Effector memory CD4-positive, alpha-beta T cell (primary cell): Measurements from ENCODE around the gene ARFGAP1.

Source experiments
- DNase-seq, 3 donors: peaks; one replicate each; pipeline ENCODE4 v3.0.0-alpha.2; 2020
- H3K27ac ChIP-seq: 2 replicates; pipeline ENCODE4 v1.7.0; 2013; ENCODE audit warnings: mild to moderate bottlenecking, low read length, moderate library complexity; ENCODE audit not compliant: insufficient read depth, poor library complexity, severe bottlenecking
- H3K27me3 ChIP-seq: replicated peaks from 2 replicates; pipeline ENCODE4 v1.7.0; 2013; ENCODE audit warnings: mild to moderate bottlenecking, low read length; ENCODE audit not compliant: insufficient read depth, control insufficient read depth, poor library complexity, severe bottlenecking
- H3K36me3 ChIP-seq: 2 replicates; pipeline ENCODE4 v1.7.0; 2013; ENCODE audit warnings: mild to moderate bottlenecking, low read length, moderate library complexity; ENCODE audit not compliant: control insufficient read depth, insufficient read depth
- H3K4me1 ChIP-seq: 2 replicates; pipeline ENCODE4 v1.7.0; 2013; ENCODE audit warnings: low read length, mild to moderate bottlenecking; ENCODE audit not compliant: control insufficient read depth, insufficient read depth, poor library complexity, severe bottlenecking
- H3K4me3 ChIP-seq: 2 replicates; pipeline ENCODE4 v1.7.0; 2013; ENCODE audit warnings: low read length, low read depth, mild to moderate bottlenecking; ENCODE audit not compliant: insufficient read depth, poor library complexity, severe bottlenecking
- H3K9me3 ChIP-seq: 2 replicates; pipeline ENCODE4 v1.7.0; 2013; ENCODE audit warnings: mild to moderate bottlenecking, low read length, moderate library complexity; ENCODE audit not compliant: control insufficient read depth

ARFGAP1 gene

DNA sequence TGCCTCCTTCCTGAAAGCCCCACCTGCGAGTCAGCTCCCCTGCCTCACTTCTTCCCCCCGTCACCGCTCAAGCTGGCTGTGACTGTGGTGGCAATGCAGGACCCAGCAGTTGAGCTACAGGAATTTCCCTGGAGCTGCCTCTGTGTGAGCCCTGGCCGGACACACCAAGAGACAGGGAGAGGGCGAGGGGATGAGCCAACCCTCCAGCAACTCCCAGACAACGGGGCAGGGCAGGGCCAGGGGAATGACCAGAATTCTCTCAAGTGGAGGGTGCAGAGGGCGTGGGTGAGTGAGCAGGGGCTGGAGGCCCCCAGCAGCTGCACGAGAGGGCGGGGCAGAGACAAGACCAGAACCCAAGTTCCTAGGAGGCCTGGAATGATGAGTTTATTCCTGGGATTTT is 4.9 kb upstream of the ARFGAP1 start:
- Histone ChIP-seq H3K9me3 (no peaks in the 10 kb centered on the region), H3K4me3 (no peak overlapping the region), H3K27me3 (no peaks in the 10 kb centered on the region), H3K36me3 (no peaks in the 10 kb centered on the region), H3K4me1 (peaks cover 4% of the 10 kb centered on the region), H3K27ac (no peak overlapping the region)
- no peak for DNase-seq

DNA sequence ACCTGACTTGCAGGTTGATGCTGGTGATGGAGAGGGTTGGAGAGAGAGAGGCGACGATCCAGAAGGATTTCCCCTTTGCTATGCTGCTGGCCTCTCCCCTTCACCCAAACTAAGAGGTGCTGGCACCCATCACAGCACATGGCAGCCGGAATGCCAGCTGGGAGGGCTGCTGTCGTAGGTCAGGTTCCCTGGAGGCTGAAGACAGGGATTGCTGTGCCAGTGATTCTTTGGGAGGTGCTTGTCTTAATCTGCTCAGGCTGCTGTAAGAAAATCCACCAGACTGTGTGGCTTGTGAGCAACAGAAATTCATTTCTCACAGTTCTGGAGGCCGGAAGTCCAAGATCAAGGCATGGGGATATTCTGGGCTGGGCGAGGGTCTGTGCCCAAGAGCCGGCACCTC is 4.4 kb upstream of the ARFGAP1 start:
- no peak for DNase-seq
- H3K36me3 ChIP-seq, result no peaks in the 10 kb centered on the region
- H3K9me3 ChIP-seq, result no peaks in the 10 kb centered on the region
- peaks cover 4% of the 10 kb centered on the region for H3K4me1 ChIP-seq
- H3K4me3 ChIP-seq, result no peak overlapping the region
- no peak overlapping the region for H3K27ac ChIP-seq
- H3K27me3 ChIP-seq, result no peaks in the 10 kb centered on the region

DNA sequence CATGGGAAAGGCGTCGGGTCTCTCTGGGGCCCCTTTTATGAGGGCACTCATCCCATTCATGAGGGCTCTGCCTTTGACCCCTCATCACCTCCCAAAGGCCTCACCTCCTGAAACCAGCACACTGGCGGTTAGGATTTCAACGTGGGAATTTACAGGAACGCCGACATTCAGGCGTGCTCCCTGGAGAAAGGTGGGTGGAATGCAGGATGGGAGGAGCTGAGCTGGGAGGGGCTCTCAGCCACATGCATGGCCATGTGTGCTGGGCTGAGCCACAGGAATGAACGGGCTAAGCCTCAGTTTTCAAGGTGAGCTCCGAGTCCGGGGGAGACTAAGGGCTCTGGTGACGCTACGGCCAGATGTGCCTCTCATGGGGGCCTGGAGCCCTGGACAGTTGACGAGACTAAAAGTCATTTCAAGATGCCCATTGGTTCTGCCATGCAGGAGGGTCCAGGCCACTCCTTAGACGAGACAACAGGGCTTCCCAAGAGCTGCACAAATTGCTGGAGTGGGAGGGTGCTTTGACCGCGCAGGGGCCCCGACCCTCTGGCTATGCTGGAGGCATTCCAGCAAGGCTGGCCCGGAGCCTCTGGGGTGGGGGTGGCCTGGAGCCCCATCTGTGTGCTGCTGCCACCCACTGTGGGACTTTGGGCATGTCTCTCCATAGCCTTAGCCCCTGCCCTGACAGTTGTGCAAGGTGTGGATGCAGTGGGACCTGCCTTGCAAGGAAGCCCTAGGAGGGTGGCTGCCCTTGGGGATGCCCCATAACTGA is 3.8 kb upstream of the ARFGAP1 start:
- no peaks in the 10 kb centered on the region for H3K36me3 ChIP-seq
- DNase-seq, result no peak
- no peaks in the 10 kb centered on the region for H3K27me3 ChIP-seq
- H3K4me1 ChIP-seq, result peaks cover 9% of the 10 kb centered on the region
- H3K4me3 ChIP-seq, result no peak overlapping the region
- H3K9me3 ChIP-seq, result no peaks in the 10 kb centered on the region
- H3K27ac ChIP-seq, result no peak overlapping the region

DNA sequence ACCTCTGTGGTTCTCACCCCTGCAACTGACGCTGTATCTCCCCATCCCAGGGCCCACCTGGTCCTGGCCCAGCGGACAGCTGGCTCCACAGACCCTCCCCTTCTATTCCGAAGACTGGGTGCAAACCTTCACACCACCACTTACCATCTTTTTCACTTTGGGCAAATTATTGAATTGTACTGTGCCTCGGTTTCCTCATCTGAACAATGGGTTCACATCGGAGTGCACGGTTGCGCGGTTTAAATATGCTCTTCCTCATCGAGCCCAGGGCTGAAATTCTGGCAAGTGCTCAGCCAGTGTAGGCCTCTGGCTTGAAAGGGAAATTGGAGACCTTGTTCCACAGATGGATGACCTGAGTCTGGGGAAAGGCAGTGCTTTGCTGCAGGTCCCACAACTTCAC is 2.9 kb upstream of the ARFGAP1 start:
- Histone ChIP-seq H3K4me3 (no peak overlapping the region), H3K27ac (no peak overlapping the region), H3K4me1 (peaks cover 13% of the 10 kb centered on the region), H3K27me3 (no peaks in the 10 kb centered on the region), H3K9me3 (no peaks in the 10 kb centered on the region), H3K36me3 (no peaks in the 10 kb centered on the region)
- DNase-seq, result no peak

DNA sequence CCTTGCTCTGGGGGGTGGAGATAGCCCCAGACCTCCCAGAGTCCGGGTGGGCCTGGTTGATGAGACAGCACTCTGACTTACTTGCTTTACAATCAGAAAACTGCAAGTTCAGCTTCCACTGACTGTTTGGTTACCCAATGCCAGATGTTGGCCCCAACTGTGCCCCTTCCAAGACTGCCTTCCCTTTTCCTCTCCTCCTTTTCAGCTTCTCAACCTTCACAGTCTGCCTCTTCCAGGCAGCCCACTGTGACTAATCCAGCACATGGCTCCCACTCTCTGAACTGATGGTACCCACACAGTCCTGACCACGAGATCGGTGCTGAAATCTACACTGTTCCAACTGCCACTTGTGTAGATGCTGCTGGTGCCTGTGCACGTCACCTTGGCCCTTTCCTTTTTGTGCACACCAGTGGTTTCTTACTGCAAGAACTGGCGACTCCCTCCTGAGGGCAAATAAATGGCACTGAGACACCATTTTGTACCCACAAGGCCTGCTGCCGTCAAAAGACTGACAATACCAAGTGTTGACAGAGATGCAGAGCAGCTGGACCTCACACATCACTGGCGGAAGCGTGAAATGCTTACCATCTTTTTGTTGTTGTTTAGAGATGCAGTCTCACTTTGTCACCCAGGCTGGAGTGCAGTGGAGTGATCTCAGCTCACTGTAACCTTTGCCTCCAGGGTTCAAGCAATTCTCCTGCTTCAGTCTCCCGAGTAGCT is 1.8 kb upstream of the ARFGAP1 start:
- Histone ChIP-seq H3K4me1 (peaks cover 13% of the 10 kb centered on the region), H3K27ac (no peak overlapping the region), H3K4me3 (no peak overlapping the region), H3K9me3 (no peaks in the 10 kb centered on the region), H3K27me3 (no peaks in the 10 kb centered on the region), H3K36me3 (peaks cover 3% of the 10 kb centered on the region)
- no peak for DNase-seq

DNA sequence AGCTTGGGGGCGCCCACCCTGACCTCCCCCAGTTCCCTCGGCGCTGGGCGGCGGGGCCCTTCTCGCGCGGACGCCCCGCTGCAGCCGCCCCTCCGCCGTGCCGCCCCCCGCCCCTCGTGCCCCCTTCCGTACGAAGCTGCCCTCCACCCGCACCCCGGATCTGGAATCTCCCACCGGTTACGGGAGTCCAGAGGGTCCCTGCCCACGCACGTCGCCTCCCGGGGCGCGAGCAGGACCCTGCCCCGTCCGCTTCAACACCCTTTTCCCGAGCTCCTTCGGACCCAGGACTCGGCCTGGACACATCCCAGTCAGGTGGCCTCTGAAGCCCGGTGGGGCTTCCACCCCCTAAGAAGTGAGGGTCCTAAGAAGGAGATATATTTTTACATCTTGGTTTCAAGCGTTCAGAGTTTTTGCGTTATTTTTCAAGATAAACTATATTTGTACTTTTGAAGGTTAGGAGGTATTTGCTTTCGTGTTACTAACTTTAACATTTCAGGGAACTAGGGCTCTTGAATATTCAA is 506 bp downstream of the ARFGAP1 start:
- Histone ChIP-seq H3K27ac (peak overlapping the region; percentile 56), H3K4me1 (peaks cover 13% of the 10 kb centered on the region), H3K36me3 (peaks cover 26% of the 10 kb centered on the region), H3K9me3 (no peaks in the 10 kb centered on the region), H3K27me3 (no peaks in the 10 kb centered on the region), H3K4me3 (peak overlapping the region; percentile 83)
- no peak for DNase-seq

DNA sequence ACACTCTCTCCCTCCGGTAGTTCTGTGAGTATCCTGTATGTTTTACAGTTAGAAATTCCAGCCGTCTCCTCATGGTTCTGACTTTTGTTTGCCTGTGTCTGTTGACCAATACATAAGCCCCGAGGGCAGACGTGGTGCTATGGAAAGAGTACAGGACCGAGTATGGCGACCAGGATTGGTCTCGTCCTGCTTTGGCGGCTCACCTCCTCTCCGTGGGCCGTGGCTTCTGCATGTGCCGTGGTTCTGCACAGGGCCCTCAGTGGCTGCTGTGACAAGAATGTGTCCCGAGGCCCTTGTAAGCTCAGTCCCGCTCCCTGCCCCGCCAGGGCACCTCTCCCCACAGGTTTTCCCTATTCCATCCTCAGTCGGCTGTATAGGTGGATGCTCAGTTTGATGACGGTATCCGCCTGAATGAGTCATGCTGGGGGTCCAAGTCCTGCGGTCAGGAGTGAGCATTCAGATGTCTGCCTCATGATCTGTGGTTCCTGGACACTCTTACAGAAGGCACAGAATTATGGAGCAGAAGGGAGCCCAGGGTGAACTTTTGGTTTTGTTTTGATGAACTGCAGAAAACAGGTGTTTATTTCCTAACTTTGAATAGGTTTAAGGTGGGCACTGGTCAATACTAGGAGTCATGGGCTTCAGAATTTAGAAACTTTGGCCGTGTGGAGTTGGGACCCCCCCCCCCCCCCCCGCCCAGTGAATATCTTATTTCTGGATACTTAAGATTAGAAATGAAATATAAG is 1.2 kb downstream of the ARFGAP1 start:
- Histone ChIP-seq H3K9me3 (no peaks in the 10 kb centered on the region), H3K27me3 (no peaks in the 10 kb centered on the region), H3K27ac (no peak overlapping the region), H3K36me3 (peaks cover 33% of the 10 kb centered on the region), H3K4me3 (peak overlapping the region; percentile 83), H3K4me1 (peaks cover 13% of the 10 kb centered on the region)
- no peak for DNase-seq

DNA sequence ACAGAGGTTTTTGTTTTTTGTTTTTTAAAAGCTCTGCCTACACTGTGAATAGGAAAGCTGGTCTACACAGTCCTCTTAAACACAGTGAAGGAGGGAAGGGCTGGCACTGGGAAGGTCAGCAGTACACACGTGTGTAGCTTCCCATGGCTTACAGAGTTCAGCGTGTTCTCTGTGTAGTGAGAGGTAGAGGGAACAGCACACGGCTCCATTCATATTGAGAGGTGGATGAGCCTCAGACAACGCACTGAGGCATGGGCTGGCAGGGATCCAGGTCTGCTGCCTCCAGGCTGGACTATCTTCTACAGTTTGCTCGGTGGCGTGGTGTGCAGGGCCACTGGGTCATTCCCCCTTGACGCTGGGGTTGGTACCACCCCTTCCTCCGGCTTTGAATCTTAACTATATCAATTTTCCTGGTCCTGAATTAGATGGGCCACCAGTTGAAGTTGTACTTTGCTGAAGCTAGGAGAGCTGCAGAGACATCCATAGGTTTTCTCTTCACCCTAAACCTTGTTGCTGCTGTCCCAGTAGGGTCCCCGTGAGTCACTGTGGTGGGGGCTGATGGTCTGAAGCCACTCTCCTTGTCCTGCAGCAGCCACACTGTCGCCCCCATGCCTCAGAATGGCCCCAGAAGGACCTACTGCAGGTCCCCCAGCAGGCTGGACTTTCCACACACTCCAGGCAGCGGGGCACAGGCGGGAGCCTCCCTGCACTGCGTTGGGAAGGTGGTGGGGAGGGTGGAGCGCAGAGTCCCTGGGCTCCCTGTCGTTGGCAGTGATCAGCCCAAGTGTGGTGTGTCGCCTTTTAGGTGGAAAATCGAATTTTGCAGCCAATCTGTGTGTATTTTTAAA is 2.0 kb downstream of the ARFGAP1 start:
- DNase-seq, result no peak
- Histone ChIP-seq H3K4me1 (peaks cover 13% of the 10 kb centered on the region), H3K9me3 (no peaks in the 10 kb centered on the region), H3K4me3 (no peak overlapping the region), H3K27me3 (no peaks in the 10 kb centered on the region), H3K36me3 (peaks cover 41% of the 10 kb centered on the region), H3K27ac (no peak overlapping the region)

DNA sequence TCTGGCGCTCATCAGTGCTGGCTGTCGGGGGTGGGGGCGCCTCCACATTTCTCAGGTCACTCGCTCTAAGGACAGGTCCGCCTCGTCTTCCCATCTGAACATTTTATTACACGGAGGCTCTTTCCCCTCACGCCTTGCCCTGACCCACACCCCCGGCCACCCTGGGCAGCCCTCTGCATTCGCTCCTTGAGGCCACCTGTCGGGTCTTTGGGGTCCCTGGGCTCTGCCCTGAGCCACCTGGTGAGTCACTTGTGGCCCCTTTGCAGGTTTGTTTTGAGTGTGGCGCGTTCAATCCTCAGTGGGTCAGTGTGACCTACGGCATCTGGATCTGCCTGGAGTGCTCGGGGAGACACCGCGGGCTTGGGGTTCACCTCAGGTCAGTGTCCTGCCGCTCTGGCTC is 3.2 kb downstream of the ARFGAP1 start:
- H3K36me3 ChIP-seq, result peaks cover 49% of the 10 kb centered on the region
- no peak overlapping the region for H3K4me3 ChIP-seq
- DNase-seq, result no peak
- peaks cover 13% of the 10 kb centered on the region for H3K4me1 ChIP-seq
- no peaks in the 10 kb centered on the region for H3K27me3 ChIP-seq
- H3K9me3 ChIP-seq, result no peaks in the 10 kb centered on the region
- no peak overlapping the region for H3K27ac ChIP-seq
